HepG2 (cell line): ENCODE data around the gene NTN3. TPM values are rescaled to one million over a fixed set of nuclear protein-coding genes. Genes with fewer than 3 reads are reported as not detected.

Experiments used
- CEBPG ChIP-seq: IDR thresholded peaks from 2 replicates; pipeline ENCODE4 v1.6.1; 2016
- CEBPZ ChIP-seq: IDR thresholded peaks from 2 replicates; pipeline ENCODE4 v1.6.1; 2012; ENCODE audit warnings: low read length, improper control_type of control experiment
- CHCHD3 ChIP-seq: sonication (generic); formaldehyde crosslinking; IDR thresholded peaks from 2 replicates; pipeline ENCODE4 v1.8.0; 2022; ENCODE audit warnings: mild to moderate bottlenecking, missing genetic modification reagents, moderate library complexity
- KAT8 ChIP-seq: IDR thresholded peaks from 2 replicates; pipeline ENCODE4 v1.6.1; 2016; ENCODE audit warnings: missing genetic modification reagents, missing compliant biosample characterization
- KDM4B ChIP-seq: sonication (generic); formaldehyde crosslinking; IDR thresholded peaks from 2 replicates; pipeline ENCODE4 v1.4.0; 2020; ENCODE audit warnings: missing genetic modification reagents
- NR2F6 ChIP-seq, 2 experiments: IDR thresholded peaks; 2 replicates each; pipeline ENCODE4 v1.6.1; 2016; ENCODE audit warnings: antibody characterized with exemption in 1 of 2, mild to moderate bottlenecking in 1 of 2
- PITX1 ChIP-seq: sonication (generic); formaldehyde crosslinking; IDR thresholded peaks from 2 replicates; pipeline ENCODE4 v1.5.1; 2020; ENCODE audit warnings: mild to moderate bottlenecking, missing genetic modification reagents
- SIN3A ChIP-seq: IDR thresholded peaks from 2 replicates; pipeline ENCODE4 v1.6.1; 2011; ENCODE audit warnings: low read depth, mild to moderate bottlenecking, control low read depth, low read length, borderline replicate concordance
- SIX1 ChIP-seq: sonication (generic); formaldehyde crosslinking; IDR thresholded peaks from 2 replicates; pipeline ENCODE4 v1.4.0; 2020; ENCODE audit warnings: missing genetic modification reagents, borderline replicate concordance
- SKIL ChIP-seq: sonication (generic); formaldehyde crosslinking; IDR thresholded peaks from 2 replicates; pipeline ENCODE4 v1.8.0; 2022; ENCODE audit warnings: missing genetic modification reagents, mild to moderate bottlenecking, moderate library complexity, borderline replicate concordance
- STAT5B ChIP-seq: sonication (generic); formaldehyde crosslinking; IDR thresholded peaks from 2 replicates; pipeline ENCODE4 v1.4.0; 2020; ENCODE audit warnings: missing genetic modification reagents
- THAP9 ChIP-seq: sonication (generic); formaldehyde crosslinking; IDR thresholded peaks from 2 replicates; pipeline ENCODE4; 2020; ENCODE audit warnings: missing genetic modification reagents, mild to moderate bottlenecking, borderline replicate concordance
- UBTF ChIP-seq: sonication (generic); formaldehyde crosslinking; IDR thresholded peaks from 2 replicates; pipeline ENCODE4 v1.4.0; 2020; ENCODE audit warnings: mild to moderate bottlenecking, missing genetic modification reagents
- ZBTB7B ChIP-seq: sonication (generic); formaldehyde crosslinking; IDR thresholded peaks from 2 replicates; pipeline ENCODE4 v1.4.0; 2020; ENCODE audit warnings: missing genetic modification reagents
- ZMAT3 ChIP-seq: sonication (generic); formaldehyde crosslinking; conservative IDR thresholded peaks from 2 replicates; pipeline ENCODE4 v1.7.0; 2021; ENCODE audit warnings: missing genetic modification reagents
- ZNF282 ChIP-seq: fragments of 450-650 bp; IDR thresholded peaks from 2 replicates; pipeline ENCODE4 v1.6.1; 2018; ENCODE audit not compliant: partially characterized antibody
- ZNF660 ChIP-seq: sonication (generic); formaldehyde crosslinking; IDR thresholded peaks from 2 replicates; pipeline ENCODE4 v1.5.1; 2020; ENCODE audit warnings: mild to moderate bottlenecking, low read depth, missing genetic modification reagents, borderline replicate concordance
- ZNF83 ChIP-seq: sonication (generic); formaldehyde crosslinking; IDR thresholded peaks from 2 replicates; pipeline ENCODE4 v1.4.0; 2020; ENCODE audit warnings: missing genetic modification reagents, mild to moderate bottlenecking, borderline replicate concordance
- polyA plus RNA-seq, 8 experiments: library from polyadenylated mRNA; depleted of rRNA in 3 of 8; stranded (reverse) in 7 of 8; unstranded in 1 of 8; fragments of >200 nt; fragmentation: Illumina TruSeq in 4 of 8; extraction: Trizol in 4 of 8; gene quantifications; 2 replicates each; pipeline versions ENCODE4 v1.2.1 to v1.2.3, GENCODE V29; 2011 to 2016; ENCODE audit warnings: low read depth in 4 of 8, missing spikeins in 1 of 8, mixed read lengths in 1 of 8; ENCODE audit not compliant: insufficient read depth in 1 of 8
- total RNA-seq, 5 experiments: library from RNA; depleted of rRNA; stranded (reverse); fragments of >200 nt; fragmentation: Illumina TruSeq; extraction: Trizol; gene quantifications; 2 replicates each; pipeline ENCODE4 v1.2.3, GENCODE V29; 2016; ENCODE audit warnings: low read depth in 1 of 5

The NTN3 gene
- total and polyA plus RNA-seq, 2 of the 13 experiments (the other 11 are each of a cell fraction or from before 2014, with no cell fraction given), result 0.09 to 0.20 TPM

- TF ChIP-seq THAP9 (CRISPR knock-in tag) (no peak), SIN3A (peak; percentile 84; the same call in 1 of the 2 replicates), STAT5B (CRISPR knock-in tag) (no peak), CHCHD3 (0 out of 2 replicates have a peak, but pooled peaks have one; percentile 27), ZNF83 (CRISPR knock-in tag) (no peak), CEBPZ (no peak), ZBTB7B (CRISPR knock-in tag) (peak; percentile 41; the same call in 1 of the 2 replicates), ZNF660 (no peak), SKIL (CRISPR knock-in tag) (no peak), KAT8 (no peak; the same call in 1 of the 2 replicates), KDM4B (CRISPR knock-in tag) (no peak), NR2F6 (IDR thresholded peaks at IDR 0.05) (no peak), NR2F6 (CRISPR knock-in tag; IDR thresholded peaks at IDR 0.05) (0 out of 2 replicates have a peak, but pooled peaks have one; percentile 18), ZNF282 (no peak), PITX1 (CRISPR knock-in tag) (no peak), CEBPG (CRISPR knock-in tag) (no peak), UBTF (CRISPR knock-in tag) (no peak), SIX1 (CRISPR knock-in tag) (no peak), ZMAT3 (CRISPR knock-in tag) (no peak)
These were observed 41.9 kb upstream of the NTN3 start, which contains the start of gene CCNF (continued) for GRCh38 chr16:2429034-2429770.
